Tibial artery (tissue), 4 donors: ENCODE data around the gene RCSD1.

Experiments used
- DNase-seq, 2 donors: peaks; one replicate each; pipeline ENCODE4 v3.0.0-alpha.2; 2019
- H3K27ac ChIP-seq, 2 donors: fragments of 200-600 bp; sonication (generic) in 1 of 2; 1 replicate in 1 of 2; 2 replicates in 1 of 2; pipeline ENCODE4 v1.5.1; 2018 to 2019; ENCODE audit warnings: mild to moderate bottlenecking in 1 of 2
- H3K27me3 ChIP-seq, 2 donors: fragments of 200-600 bp; sonication (generic) in 1 of 2; one replicate each; pipeline versions ENCODE4 v1.5.1 to v1.6.0; 2016 to 2019
- H3K36me3 ChIP-seq, 3 donors: fragments of 200-600 bp; sonication (generic) in 2 of 3; one replicate each; pipeline ENCODE4 v1.5.1; 2016 to 2019; ENCODE audit warnings: mild to moderate bottlenecking in 2 of 3
- H3K4me1 ChIP-seq, 4 donors: fragments of 200-600 bp; sonication (generic) in 2 of 4; 1 replicate in 3 of 4; 2 replicates in 1 of 4; pipeline ENCODE4 v1.5.1; 2016 to 2019
- H3K4me3 ChIP-seq, 2 donors: fragments of 200-600 bp; sonication (generic) in 1 of 2; 1 replicate in 1 of 2; 2 replicates in 1 of 2; pipeline ENCODE4 v1.5.1; 2018 to 2019; ENCODE audit warnings: mild to moderate bottlenecking in 2 of 2
- H3K9me3 ChIP-seq, 3 donors: fragments of 200-600 bp; sonication (generic) in 1 of 3; one replicate each; pipeline ENCODE4 v1.5.1; 2016 to 2019
- CTCF ChIP-seq, 2 experiments: fragments of 200-600 bp in 1 of 2; fragments of 450-650 bp in 1 of 2; IDR thresholded peaks; one replicate each; pipeline ENCODE4 v1.5.1; 2017 to 2019; ENCODE audit warnings: antibody characterized with exemption in 2 of 2, mild to moderate bottlenecking in 1 of 2, moderate library complexity in 1 of 2
- intact Hi-C: fragments of 100-400 bp; cut with DNase I; formaldehyde crosslinking; loops from one replicate; pipeline ENCODE4 v1.15.0; 2023; ENCODE audit warnings: low total_unique reads

The RCSD1 gene

GRCh38 chr1:167751676-167752075 is 121.6 kb downstream of the RCSD1 start:
- Histone ChIP-seq H3K4me1 (peaks cover 0 to 70% (median 7%) of the 10 kb centered on the region in 4 donors), H3K27ac (no peak overlapping the region), H3K36me3 (no peaks in the 10 kb centered on the region), H3K4me3 (no peak overlapping the region), H3K27me3 (no peaks in the 10 kb centered on the region), H3K9me3 (no peaks in the 10 kb centered on the region)
- TF ChIP-seq CTCF (IDR thresholded peaks at IDR 0.05), result no peak
- intact Hi-C loops, result no loop called here
- DNase-seq, result no peak

- H3K27ac ChIP-seq, result no peak overlapping the region
- intact Hi-C loops, result no loop called here
- no peak for TF ChIP-seq CTCF (IDR thresholded peaks at IDR 0.05)
- no peaks in the 10 kb centered on the region for H3K36me3 ChIP-seq
- H3K27me3 ChIP-seq, result no peaks in the 10 kb centered on the region
- no peaks in the 10 kb centered on the region for H3K9me3 ChIP-seq
- peaks cover 0 to 70% (median 8%) of the 10 kb centered on the region in 4 donors for H3K4me1 ChIP-seq
- DNase-seq, result no peak
- H3K4me3 ChIP-seq, result no peak overlapping the region
These were observed 122.4 kb downstream of the RCSD1 start for GRCh38 chr1:167752219-167752985.

- Histone ChIP-seq H3K27ac (no peak overlapping the region), H3K4me3 (no peak overlapping the region), H3K9me3 (no peaks in the 10 kb centered on the region), H3K4me1 (peaks cover 0 to 42% (median 3%) of the 10 kb centered on the region in 4 donors), H3K36me3 (no peaks in the 10 kb centered on the region), H3K27me3 (no peaks in the 10 kb centered on the region)
- intact Hi-C loops, result no loop called here
- no peak for TF ChIP-seq CTCF (IDR thresholded peaks at IDR 0.05)
- no peak for DNase-seq
These were observed 125.6 kb downstream of the RCSD1 start for GRCh38 chr1:167755654-167756053.
